ENCODE data around the gene PKNOX2.

Gene PKNOX2

DNA sequence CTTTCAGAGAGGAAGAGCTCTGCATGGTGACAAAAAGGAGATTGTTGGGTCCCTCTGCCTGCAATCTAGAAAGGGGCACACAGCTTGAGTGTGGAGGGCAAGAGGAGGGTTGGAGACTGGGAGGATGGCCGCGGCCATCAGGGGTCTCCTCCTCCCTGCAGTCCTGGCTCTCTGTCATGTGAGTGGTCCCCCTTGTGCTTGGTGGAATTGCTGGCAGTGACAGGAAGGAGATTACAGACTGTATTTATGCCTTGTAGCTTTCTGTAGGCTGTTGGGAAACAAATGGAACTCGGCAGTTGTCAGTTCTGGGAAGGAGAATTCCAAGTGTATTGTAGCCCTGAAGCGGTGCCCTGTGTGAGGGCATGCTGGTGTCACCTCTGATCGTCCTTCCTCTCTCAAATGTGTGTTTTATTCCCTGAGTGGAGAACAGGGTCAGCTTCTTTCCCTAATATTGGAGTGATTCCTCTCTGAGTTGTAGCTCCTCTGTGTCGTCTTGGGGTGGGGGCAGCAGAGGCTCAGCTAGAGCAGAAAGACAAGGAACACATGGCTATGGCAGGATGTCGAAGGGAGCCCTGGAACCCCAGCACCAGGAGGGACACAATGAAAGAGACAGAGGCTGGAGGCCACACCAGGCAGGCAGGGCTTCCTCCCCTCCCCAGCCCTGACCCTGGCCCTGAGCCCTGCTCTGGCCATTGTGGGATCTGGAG lies 163.1 kb downstream of the PKNOX2 start:
- H4K20me1 ChIP-seq, result no peaks in the 10 kb centered on the region
- no peak overlapping the region for H3K9ac ChIP-seq
- peaks cover 5% of the 10 kb centered on the region; the same call in 1 of the 2 replicates for H3K4me1 ChIP-seq
- no peak overlapping the region for H3K4me3 ChIP-seq
- H3K9me3 ChIP-seq, result no peaks in the 10 kb centered on the region
- no peak for TF ChIP-seq Cebpa-rat (IDR thresholded peaks at IDR 0.05)
- H3K27ac ChIP-seq, result no peak overlapping the region
- no peak overlapping the region for H3K4me2 ChIP-seq
- no peaks in the 10 kb centered on the region for H3K36me3 ChIP-seq
- H3K27me3 ChIP-seq, result no peaks in the 10 kb centered on the region

DNA sequence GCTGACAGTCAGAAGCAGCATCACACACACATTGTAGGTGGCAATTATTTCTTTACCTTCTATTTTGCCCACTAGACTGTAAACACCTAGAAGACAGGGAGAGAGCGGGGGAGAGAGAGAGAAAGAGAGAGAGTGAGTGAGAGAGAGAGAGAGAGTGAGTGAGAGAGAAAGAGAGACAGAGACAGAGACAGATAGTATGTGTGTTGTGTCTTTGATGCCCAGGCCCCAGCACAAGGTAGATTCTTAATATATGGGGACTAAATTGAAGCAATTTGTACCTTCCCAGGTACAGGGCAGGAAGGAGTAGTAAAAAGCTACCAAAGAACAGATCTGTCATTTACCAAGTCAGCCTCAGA lies 163.7 kb downstream of the PKNOX2 start:
- Histone ChIP-seq H3K27me3 (no peaks in the 10 kb centered on the region), H3K9ac (no peak overlapping the region), H3K36me3 (no peaks in the 10 kb centered on the region), H3K4me3 (no peak overlapping the region), H3K27ac (no peak overlapping the region), H3K9me3 (no peaks in the 10 kb centered on the region), H3K4me2 (no peak overlapping the region), H3K4me1 (peaks cover 5% of the 10 kb centered on the region; the same call in 1 of the 2 replicates), H4K20me1 (no peaks in the 10 kb centered on the region)
- TF ChIP-seq Cebpa-rat (IDR thresholded peaks at IDR 0.05), result no peak

DNA sequence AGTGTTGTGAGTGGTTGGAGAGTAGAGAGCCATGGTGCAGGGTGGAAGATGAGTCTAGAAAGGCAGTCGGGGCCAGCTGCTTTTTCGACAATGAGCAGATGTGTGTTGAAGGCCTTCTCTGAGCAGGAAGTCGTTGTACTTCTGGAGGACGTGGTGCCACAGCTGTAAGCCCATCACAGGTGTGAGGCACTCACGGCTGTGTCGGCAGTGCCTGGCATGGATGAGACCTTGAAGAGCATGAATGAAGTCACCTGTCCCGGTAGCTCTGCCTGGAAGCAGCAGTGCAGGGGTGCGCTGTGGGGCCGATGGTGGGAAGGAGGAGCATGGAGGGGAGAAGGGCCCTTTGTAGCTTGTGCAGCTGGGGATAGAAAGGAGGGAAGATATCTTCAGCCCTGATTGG lies 165.2 kb downstream of the PKNOX2 start:
- TF ChIP-seq Cebpa-rat (IDR thresholded peaks at IDR 0.05), result no peak
- Histone ChIP-seq H3K4me1 (peaks cover 5% of the 10 kb centered on the region; the same call in 1 of the 2 replicates), H3K27ac (no peak overlapping the region), H3K27me3 (no peaks in the 10 kb centered on the region), H3K36me3 (no peaks in the 10 kb centered on the region), H3K9ac (no peak overlapping the region), H4K20me1 (no peaks in the 10 kb centered on the region), H3K9me3 (no peaks in the 10 kb centered on the region), H3K4me3 (no peak overlapping the region), H3K4me2 (no peak overlapping the region)

DNA sequence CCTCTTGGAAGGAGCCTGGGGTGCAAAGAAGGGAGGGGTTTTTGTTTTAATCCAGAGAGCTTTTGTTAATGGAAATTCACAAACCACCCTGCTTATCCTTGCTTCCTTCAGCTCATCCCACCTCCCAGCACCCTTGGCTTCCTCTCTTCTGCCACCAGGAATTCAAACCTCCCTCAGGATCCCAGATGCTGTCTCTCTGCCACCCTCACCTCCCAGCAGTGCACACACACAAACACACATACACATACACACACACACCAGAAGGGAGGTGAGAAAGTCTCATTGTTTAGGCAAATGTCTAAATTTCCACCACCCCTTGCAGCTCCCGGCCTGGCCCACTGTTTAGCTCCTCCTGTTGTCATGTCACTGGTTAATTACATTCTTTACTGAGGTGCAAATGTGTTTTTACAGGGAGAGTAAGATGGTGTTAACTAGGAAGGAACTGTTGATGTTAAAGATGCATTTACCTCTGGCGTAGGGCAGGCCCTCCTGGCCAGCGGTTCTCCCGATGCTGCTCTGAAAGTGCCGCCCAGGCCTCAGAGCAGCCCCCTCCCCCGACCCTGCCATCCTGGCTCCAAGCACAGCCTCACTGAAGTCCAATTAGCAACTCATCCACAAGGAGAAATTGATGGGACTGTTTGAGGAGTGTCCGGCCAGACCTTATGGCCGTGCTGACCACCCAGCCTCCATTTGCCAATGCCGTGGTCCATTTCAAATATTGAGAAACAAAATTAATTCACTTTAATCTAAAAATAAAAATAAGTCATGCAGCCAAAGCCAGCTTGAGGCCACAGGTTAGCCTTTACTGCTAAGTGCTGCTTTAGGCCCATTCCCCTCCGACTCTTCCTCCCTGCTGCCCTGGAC lies 166.1 kb downstream of the PKNOX2 start:
- Histone ChIP-seq H3K36me3 (no peaks in the 10 kb centered on the region), H3K4me2 (no peak overlapping the region), H3K9ac (no peak overlapping the region), H3K27ac (no peak overlapping the region), H3K4me3 (no peak overlapping the region), H3K4me1 (peaks cover 5% of the 10 kb centered on the region; the same call in 1 of the 2 replicates), H3K9me3 (no peaks in the 10 kb centered on the region), H3K27me3 (no peaks in the 10 kb centered on the region), H4K20me1 (no peaks in the 10 kb centered on the region)
- no peak for TF ChIP-seq Cebpa-rat (IDR thresholded peaks at IDR 0.05)

DNA sequence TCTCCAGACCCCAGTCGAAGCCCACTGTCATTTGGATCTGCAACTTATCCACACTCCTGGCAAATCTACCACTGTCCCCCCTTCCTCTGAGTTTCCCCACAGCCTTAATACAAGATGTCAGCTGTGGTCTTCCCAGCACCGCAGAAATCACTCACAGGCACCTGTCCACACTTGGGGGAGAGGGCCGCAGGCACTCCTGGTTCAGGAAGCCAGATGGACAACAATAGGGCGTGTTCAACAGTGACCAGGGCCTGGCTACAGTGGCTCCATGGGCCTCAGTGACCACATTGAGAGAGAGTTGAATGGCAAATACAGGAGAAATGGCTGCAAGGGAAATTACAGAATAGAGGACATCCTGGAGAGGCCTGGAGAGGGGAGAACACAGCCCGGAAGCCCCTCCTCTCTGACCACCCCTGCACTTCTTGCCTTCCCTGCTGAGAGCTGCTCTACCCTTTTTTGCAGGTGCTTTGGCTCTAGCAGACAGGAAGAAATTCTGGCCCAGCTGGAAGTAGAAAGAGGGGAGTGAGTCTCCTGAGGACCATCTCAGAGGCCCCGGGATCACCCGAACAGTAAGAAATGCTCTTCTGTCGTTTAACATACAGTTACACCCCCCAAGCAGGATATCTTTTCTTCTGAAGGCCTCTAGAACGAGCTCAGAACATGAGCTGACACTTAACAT lies 166.9 kb downstream of the PKNOX2 start:
- Histone ChIP-seq H3K4me3 (no peak overlapping the region), H3K9ac (no peak overlapping the region), H3K4me2 (no peak overlapping the region), H3K27ac (no peak overlapping the region), H3K4me1 (peaks cover 5% of the 10 kb centered on the region; the same call in 1 of the 2 replicates), H3K27me3 (no peaks in the 10 kb centered on the region), H4K20me1 (no peaks in the 10 kb centered on the region), H3K9me3 (no peaks in the 10 kb centered on the region), H3K36me3 (no peaks in the 10 kb centered on the region)
- TF ChIP-seq Cebpa-rat (IDR thresholded peaks at IDR 0.05), result no peak

DNA sequence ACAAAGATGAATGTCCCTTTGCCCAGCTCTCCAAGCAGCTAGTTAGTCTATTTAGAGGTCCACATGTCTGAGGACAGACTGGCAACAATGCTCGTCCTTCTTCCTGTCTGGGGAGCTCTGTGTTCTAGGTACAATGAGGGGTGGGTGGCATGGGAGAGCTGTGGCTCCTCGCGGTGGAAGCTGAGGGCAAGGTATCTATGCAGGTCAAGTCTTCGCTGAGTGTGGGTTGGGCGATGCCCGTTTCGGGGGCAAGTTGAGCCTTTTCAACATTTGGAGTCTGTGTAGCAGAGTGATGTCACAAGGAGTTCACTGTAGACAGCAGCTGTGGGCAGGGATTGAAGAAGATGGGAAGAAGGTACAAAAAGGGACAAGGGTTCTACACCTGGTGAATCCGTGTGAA lies 168.3 kb downstream of the PKNOX2 start:
- Histone ChIP-seq H3K4me1 (peaks cover 5% of the 10 kb centered on the region; the same call in 1 of the 2 replicates), H3K4me3 (no peak overlapping the region), H3K27ac (no peak overlapping the region), H3K9me3 (no peaks in the 10 kb centered on the region), H3K9ac (no peak overlapping the region), H3K4me2 (no peak overlapping the region), H4K20me1 (no peaks in the 10 kb centered on the region), H3K27me3 (no peaks in the 10 kb centered on the region), H3K36me3 (no peaks in the 10 kb centered on the region)
- no peak for TF ChIP-seq Cebpa-rat (IDR thresholded peaks at IDR 0.05)

DNA sequence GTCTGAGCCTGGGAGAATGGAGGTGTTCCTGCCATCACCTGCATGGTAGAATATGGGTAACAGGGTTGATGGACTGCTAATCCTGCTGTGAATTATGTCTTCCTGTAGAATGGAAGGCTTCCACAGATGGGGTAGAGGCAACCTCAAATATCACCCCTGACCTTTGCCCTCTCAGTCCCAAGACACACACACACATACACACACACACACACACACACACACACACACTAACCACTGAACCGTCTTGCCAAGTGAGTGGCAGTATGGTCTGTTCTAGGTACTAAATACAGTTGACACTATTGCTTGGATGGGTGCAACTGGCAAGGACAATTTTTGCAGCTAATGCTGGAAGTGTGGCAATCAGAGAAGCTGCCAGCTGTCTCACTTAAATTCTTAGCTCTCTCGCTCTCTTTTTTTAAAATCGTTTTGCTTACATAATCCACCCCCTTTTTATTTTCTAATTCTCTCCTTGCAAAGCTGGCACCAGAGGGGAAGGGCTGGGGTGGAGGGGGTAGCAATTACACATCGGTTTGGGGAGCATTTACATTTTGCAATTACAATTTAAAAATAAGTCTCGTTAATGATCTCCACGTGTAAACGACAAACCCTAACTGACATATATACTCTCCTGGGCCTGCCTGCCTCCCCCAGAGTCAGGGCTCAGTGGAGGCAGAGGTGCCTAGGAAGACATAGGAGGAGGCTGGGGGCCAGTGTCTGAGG lies 169.0 kb downstream of the PKNOX2 start:
- H3K27ac ChIP-seq, result no peak overlapping the region
- no peak for TF ChIP-seq Cebpa-rat (IDR thresholded peaks at IDR 0.05)
- H3K27me3 ChIP-seq, result no peaks in the 10 kb centered on the region
- no peaks in the 10 kb centered on the region for H4K20me1 ChIP-seq
- H3K36me3 ChIP-seq, result no peaks in the 10 kb centered on the region
- no peak overlapping the region for H3K4me3 ChIP-seq
- H3K4me2 ChIP-seq, result no peak overlapping the region
- H3K9ac ChIP-seq, result no peak overlapping the region
- no peaks in the 10 kb centered on the region for H3K9me3 ChIP-seq
- H3K4me1 ChIP-seq, result peaks cover 5% of the 10 kb centered on the region; the same call in 1 of the 2 replicates

DNA sequence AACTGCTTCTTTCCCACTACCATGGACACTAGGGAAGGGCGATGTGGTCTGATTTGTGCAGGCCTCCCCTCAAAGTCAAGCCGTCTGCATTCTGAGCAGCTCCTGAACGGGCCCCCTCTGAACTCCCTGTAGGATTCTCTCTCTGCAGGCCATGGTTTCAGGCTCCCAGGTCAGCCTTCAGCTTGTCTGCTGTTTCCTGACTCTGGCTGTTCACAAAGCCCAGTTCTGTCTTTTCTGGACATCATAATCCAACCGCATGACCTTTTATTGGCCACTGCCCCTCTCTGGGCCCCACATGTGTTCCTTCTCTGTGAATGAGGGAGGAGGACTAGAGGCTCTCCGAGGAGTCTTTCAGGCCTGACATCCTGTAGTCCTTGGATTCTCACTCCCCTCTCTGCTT lies 170.6 kb downstream of the PKNOX2 start:
- H3K9me3 ChIP-seq, result no peaks in the 10 kb centered on the region
- TF ChIP-seq Cebpa-rat (IDR thresholded peaks at IDR 0.05), result no peak
- H3K4me3 ChIP-seq, result no peak overlapping the region
- no peaks in the 10 kb centered on the region for H3K27me3 ChIP-seq
- no peaks in the 10 kb centered on the region for H3K4me1 ChIP-seq
- H3K27ac ChIP-seq, result no peak overlapping the region
- H4K20me1 ChIP-seq, result no peaks in the 10 kb centered on the region
- H3K4me2 ChIP-seq, result no peak overlapping the region
- no peak overlapping the region for H3K9ac ChIP-seq
- no peaks in the 10 kb centered on the region for H3K36me3 ChIP-seq

Measured in BLaER1 (cell line).